ENCODE results near the gene ETS1. TPM values are rescaled to one million over a fixed set of nuclear protein-coding genes. Genes with fewer than 3 reads are reported as not detected.

ETS1 gene
- total RNA-seq, 3 donors from 2014 or later (not counting 1 experiment from before 2014, with no cell fraction given) = 532 to 684 (median 589) TPM

DNA sequence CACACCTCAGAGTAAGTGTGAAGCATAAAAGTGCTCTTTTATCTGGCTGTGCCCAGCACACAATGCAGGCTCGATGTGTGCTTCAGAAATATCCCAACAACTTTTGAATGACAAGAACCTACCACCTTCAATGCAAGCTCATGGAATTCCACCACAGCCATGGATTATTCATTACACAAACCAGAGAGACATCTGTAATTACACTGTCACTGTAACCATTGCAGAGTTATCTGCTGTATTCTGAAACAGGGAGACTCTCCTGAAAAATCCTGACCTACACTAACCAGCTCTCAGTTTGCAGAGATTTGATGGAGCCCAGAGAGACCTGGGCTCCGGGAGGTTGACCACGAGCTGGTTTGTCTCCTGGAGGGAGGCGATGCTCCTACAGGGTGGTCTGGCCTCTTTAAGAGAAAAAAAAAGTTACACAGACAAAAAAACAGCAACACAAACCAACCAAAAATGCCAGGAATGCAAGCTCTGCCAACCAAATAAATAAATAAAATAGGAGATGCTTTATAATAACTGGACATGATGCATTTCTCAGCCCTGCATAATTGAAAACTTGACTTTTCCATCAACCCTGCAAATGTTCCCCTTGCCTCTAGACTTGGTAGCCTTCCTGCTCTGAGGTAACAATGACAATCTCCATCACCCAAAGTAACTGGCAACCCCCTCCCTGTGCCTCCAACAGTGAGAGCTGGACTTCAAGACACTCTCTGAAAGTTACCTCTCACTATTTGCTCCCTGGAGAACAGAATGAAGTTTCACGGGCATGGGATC, 69.7 kb downstream of the ETS1 start:
- TF ChIP-seq, protein P1, sequence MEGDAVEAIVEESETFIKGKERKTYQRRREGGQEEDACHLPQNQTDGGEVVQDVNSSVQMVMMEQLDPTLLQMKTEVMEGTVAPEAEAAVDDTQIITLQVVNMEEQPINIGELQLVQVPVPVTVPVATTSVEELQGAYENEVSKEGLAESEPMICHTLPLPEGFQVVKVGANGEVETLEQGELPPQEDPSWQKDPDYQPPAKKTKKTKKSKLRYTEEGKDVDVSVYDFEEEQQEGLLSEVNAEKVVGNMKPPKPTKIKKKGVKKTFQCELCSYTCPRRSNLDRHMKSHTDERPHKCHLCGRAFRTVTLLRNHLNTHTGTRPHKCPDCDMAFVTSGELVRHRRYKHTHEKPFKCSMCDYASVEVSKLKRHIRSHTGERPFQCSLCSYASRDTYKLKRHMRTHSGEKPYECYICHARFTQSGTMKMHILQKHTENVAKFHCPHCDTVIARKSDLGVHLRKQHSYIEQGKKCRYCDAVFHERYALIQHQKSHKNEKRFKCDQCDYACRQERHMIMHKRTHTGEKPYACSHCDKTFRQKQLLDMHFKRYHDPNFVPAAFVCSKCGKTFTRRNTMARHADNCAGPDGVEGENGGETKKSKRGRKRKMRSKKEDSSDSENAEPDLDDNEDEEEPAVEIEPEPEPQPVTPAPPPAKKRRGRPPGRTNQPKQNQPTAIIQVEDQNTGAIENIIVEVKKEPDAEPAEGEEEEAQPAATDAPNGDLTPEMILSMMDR (IDR thresholded peaks at IDR 0.05) = no peak
- H3K36me3 ChIP-seq (ENCODE audit: control insufficient read depth, insufficient read depth, low read length) = peaks cover 34% of the 10 kb centered on the region
- Mint-ChIP-seq H3K4me1 (peaks cover 68 to 82% of the 10 kb centered on the region in 2 donors), H3K4me3 (peak overlapping the region; percentile 98), H3K36me3 (peaks cover 46% of the 10 kb centered on the region), H3K27ac (peak overlapping the region; percentile 98 to 99), H3K9me3 (no peaks in the 10 kb centered on the region), H3K27me3 (ENCODE audit: low read depth in 2 of 2) (no peaks in the 10 kb centered on the region)
- peak overlapping the region; percentile 93 for H3K4me3 ChIP-seq (ENCODE audit: low read length)
- no peaks in the 10 kb centered on the region for H3K27me3 ChIP-seq (ENCODE audit: control insufficient read depth, insufficient read depth, low read length)
- H3K27ac ChIP-seq (ENCODE audit: low read length) = peak overlapping the region; percentile 90
- intact Hi-C loops (cut with micrococcal nuclease) = loop anchor here (5.0 kb wide), 1 partner anchor 325 kb away; no protein-coding TSS in a partner anchor
- ATAC-seq (no peak), DNase-seq (peak in 1 of 2 donors; percentile 42)
- peaks cover 45% of the 10 kb centered on the region for H3K4me1 ChIP-seq (ENCODE audit: control insufficient read depth, insufficient read depth, low read length)
- WGBS (ENCODE audit: insufficient coverage) = 30% methylated on average over 3 of the region's 5 CpGs
- no peaks in the 10 kb centered on the region for H3K9me3 ChIP-seq (ENCODE audit: control insufficient read depth, insufficient read depth, low read length)

DNA sequence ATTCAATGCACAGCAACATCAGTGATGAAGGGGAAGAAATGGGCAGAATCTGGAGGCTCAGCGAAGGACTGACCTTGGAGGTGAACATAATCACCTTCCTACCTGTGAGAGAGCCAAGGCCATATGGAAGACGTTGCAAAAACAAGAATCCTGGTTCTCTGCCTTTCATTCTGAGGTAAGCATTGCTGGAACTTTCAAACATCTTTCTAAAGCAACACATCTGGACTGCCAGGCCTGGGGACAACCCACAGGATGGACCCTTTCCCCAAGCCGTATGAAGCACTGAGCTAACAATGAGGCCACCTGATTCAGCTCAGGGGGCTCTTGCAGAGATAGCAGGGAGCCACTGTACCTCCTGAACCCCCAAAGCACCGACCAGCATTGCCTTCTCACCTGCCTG, 70.5 kb downstream of the ETS1 start:
- no peaks in the 10 kb centered on the region for H3K27me3 ChIP-seq (ENCODE audit: control insufficient read depth, insufficient read depth, low read length)
- peaks cover 39% of the 10 kb centered on the region for H3K36me3 ChIP-seq (ENCODE audit: control insufficient read depth, insufficient read depth, low read length)
- Mint-ChIP-seq H3K4me3 (peak overlapping the region; percentile 98), H3K9me3 (no peaks in the 10 kb centered on the region), H3K4me1 (peaks cover 76 to 88% of the 10 kb centered on the region in 2 donors), H3K36me3 (peaks cover 46% of the 10 kb centered on the region), H3K27me3 (ENCODE audit: low read depth in 2 of 2) (no peaks in the 10 kb centered on the region), H3K27ac (peak overlapping the region; percentile 98 to 99)
- ATAC-seq (no peak), DNase-seq (peak in 1 of 2 donors; percentile 13)
- TF ChIP-seq, protein P1 (IDR thresholded peaks at IDR 0.05) = no peak
- intact Hi-C loops (cut with micrococcal nuclease) = loop anchor here (1.0 to 5.0 kb wide), 2 partner anchors 9 to 325 kb away; no protein-coding TSS in a partner anchor
- H3K4me3 ChIP-seq (ENCODE audit: low read length) = peak overlapping the region; percentile 93
- H3K27ac ChIP-seq (ENCODE audit: low read length) = peak overlapping the region; percentile 90
- H3K4me1 ChIP-seq (ENCODE audit: control insufficient read depth, insufficient read depth, low read length) = peaks cover 50% of the 10 kb centered on the region
- WGBS (ENCODE audit: insufficient coverage) = 18% methylated on average over 4 of the region's 4 CpGs
- H3K9me3 ChIP-seq (ENCODE audit: control insufficient read depth, insufficient read depth, low read length) = no peaks in the 10 kb centered on the region

DNA sequence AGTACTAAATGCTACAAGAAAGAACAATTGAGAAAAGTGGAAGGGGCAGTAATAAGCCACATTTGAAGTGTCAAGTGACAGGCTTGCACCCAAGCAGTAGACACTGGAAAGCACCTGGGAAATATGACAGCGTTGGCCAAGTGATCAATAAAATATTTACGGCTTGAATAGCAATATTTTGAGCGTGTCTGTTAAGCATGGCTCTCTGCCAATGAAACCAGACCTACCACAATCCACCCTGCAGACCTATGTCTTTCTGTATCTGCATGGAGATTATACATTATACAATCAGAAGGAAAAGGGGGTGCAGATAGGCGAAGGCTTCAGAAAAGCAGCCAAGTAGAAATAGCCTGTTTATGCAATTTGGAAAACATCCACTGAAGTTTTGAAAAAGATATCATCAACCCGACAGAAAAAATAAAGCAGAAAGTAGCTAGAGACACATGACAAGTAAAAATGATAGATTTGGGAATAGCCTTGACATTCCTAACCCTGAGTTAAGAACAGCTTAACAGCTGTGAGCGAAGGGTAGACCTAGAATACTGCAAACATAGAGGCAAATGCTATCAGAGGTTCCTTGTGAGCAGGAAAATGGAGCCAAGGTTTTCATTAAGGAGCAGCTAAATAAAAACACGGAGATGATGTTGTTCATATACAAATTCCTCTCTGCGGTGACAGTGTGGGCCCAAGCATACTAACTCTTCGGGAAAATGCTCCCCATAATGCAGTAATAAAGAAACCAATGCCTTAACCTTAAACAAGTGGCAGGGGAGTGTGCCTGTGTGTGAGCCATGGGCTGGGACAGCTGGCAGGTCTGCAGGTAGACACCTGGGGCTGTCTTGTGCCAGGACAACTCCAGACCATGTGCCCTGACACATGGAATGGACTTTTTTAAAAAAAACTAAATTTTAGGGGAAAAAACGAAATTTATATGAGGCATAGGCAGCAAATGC, 71.3 kb downstream of the ETS1 start:
- Histone ChIP-seq H3K27me3 (ENCODE audit: control insufficient read depth, insufficient read depth, low read length) (no peaks in the 10 kb centered on the region), H3K4me3 (ENCODE audit: low read length) (peak overlapping the region; percentile 93), H3K36me3 (ENCODE audit: control insufficient read depth, insufficient read depth, low read length) (peaks cover 42% of the 10 kb centered on the region), H3K4me1 (ENCODE audit: control insufficient read depth, insufficient read depth, low read length) (peaks cover 57% of the 10 kb centered on the region), H3K27ac (ENCODE audit: low read length) (peak overlapping the region; percentile 90), H3K9me3 (ENCODE audit: control insufficient read depth, insufficient read depth, low read length) (no peaks in the 10 kb centered on the region)
- intact Hi-C loops (cut with micrococcal nuclease) = loop anchor here (1.0 to 5.0 kb wide), 2 partner anchors 8 to 324 kb away; no protein-coding TSS in a partner anchor
- Mint-ChIP-seq H3K4me3 (peak overlapping the region; percentile 98), H3K4me1 (peaks cover 84 to 95% of the 10 kb centered on the region in 2 donors), H3K27ac (peak overlapping the region; percentile 98 to 99), H3K27me3 (ENCODE audit: low read depth in 2 of 2) (no peaks in the 10 kb centered on the region), H3K36me3 (peaks cover 44% of the 10 kb centered on the region), H3K9me3 (no peaks in the 10 kb centered on the region)
- DNase-seq = peak in 1 of 2 donors; percentile 44
- 43% methylated on average over 9 of the region's 10 CpGs for WGBS (ENCODE audit: insufficient coverage)
- TF ChIP-seq, protein P1 (IDR thresholded peaks at IDR 0.05) = no peak
- ATAC-seq = peak in 2 of 3 donors; percentile 13 to 27
